Ramos (cell line): ENCODE measurements around the gene AHRR.

Source experiments
- in situ Hi-C: fragments of 300-500 bp; cut with MboI; formaldehyde crosslinking; loops from one replicate; pipeline ENCODE4 v1.14.3; 2022; ENCODE audit warnings: low sequenced_read_pairs; ENCODE audit not compliant: unreplicated experiment

AHRR gene

DNA sequence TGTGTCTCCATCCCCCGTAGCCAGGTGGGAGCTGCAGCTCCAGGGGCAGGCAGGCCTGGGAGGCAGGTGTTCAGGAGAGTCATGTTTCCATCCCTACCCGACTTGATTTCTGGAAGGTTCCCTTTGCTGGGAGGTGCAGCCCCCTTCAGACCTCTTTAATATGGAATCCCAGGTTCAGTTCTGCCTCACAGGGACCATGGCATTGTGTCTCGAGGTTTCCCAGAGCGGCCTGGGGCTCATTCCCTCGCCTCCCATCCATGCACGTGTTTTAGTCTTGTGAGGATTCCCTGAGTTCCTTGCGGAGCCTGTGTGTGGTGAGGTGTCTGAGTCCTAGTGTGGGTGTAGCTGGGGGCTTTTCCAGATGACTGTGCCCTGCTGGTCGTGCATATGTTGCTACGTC, 16.5 kb upstream of the AHRR start:
- in situ Hi-C loops = no loop called here

GRCh38 chr5:305459-305858, 16.1 kb upstream of the AHRR start:
- in situ Hi-C loops = no loop called here

DNA sequence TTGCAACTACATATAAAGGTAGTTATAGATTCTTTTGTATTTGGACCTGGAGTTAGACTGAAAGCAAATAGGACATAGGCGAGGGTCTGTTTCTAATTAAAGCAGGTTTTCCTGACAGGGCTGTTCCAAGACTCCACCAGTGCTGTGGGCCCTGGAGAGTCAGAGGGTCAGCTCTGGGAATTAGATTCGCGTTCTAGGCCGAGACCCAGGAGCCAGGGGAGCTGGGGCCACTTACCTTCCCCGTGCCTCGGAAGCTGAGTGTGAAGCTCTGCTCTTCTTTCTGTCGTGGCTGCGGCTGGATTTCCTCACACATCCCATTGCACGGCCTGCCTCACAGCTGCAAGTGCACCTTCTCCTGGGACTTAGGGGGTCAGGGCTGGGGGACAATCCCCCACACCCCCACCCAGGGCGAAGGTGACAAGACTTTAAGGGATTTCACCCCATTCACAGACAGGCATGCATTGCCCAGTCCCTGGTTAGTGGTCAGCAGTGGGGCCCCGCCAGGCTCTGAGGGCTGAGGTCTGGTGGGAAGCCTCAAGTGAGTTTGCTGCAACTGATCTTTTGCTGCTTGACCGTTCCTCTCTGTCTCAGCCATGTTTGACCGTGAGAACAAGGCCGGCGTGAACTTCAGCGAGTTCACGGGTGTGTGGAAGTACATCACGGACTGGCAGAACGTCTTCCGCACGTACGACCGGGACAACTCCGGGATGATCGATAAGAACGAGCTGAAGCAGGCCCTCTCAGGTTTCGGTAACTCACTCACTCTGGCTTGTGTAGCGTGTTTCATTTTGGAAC, 15.3 kb upstream of the AHRR start:
- in situ Hi-C loops = no loop called here

GRCh38 chr5:307306-307705, 14.2 kb upstream of the AHRR start:
- in situ Hi-C loops = no loop called here

GRCh38 chr5:307794-308579, 13.5 kb upstream of the AHRR start:
- in situ Hi-C loops = no loop called here

DNA sequence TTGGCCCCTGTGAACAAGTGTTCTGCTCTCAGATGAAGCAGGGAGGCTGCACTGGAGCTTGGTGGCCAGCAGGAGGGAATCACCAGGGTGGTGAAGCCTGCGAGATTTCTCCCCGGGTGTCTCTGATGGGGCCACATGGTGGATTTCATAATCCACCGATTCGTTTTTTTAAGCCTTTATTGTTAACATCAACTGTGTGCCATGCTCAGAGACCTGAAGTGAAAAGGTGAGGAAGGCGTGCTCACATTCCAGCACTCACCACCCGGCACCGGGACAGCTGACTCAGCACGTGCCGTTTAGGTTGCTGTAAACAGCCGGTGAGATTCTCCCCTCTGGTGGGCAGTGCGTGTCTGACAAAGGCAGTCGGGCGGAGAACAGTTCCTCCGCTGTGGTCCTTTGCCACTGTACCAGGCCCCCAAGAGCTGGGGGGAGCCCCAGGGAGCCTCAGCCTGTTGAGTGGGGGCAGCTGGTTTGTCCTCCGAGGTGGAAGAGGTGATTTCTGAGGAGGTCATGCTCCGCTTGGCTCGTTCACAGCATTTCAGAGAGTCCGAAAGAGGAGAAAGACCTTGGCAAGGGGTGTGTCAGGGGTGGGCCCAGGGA, 12.7 kb upstream of the AHRR start:
- in situ Hi-C loops = no loop called here

- in situ Hi-C loops = loop anchor here (5.0 kb wide), 1 partner anchor 82 kb away; no protein-coding TSS in a partner anchor
Measured at GRCh38 chr5:309831-310230, 11.7 kb upstream of the AHRR start.

DNA sequence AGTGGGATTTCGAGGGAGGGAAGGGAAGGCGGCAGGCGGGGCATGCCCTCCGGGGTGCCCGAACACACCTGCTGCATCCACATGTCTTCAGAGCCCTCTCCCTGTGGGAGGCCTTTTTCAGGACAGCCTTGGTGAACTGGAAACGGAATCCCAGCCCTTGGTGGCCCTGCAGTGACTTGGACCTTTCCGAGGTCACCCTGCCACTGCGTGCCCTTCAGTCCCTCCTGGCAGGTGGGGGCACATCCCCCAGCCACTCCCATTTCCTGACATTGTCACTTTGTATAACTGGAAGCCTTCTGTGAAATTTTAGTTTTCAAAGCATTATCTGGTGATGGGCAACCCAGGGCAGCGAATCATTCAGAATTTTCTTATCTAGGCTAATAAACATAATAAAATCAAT, 11.0 kb upstream of the AHRR start:
- in situ Hi-C loops = loop anchor here (5.0 kb wide), 1 partner anchor 82 kb away; no protein-coding TSS in a partner anchor

- in situ Hi-C loops = loop anchor here (5.0 kb wide), 1 partner anchor 81 kb away; no protein-coding TSS in a partner anchor
Measured at GRCh38 chr5:310941-311434, 10.5 kb upstream of the AHRR start.

DNA sequence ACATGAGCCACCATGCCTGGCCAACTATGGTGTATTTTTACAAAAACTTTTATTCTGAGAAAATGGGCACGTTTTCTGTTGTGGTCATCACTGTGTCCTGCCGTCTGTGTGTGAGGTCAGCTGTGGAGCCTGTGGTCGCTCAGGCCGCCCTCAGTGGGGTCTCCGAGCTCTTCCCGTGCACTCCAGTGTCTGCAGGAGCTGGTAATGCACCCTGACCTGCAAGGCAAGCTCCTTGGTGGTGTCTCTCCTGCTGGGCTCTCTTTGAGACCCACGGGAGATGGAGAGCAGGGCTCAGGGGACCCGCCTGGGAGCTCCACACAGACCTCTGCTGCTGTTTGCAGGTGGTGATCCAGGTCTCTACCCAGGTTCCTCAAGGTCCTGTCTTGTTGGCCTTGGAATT, 9.6 kb upstream of the AHRR start:
- in situ Hi-C loops = loop anchor here (5.0 kb wide), 1 partner anchor 80 kb away; no protein-coding TSS in a partner anchor

DNA sequence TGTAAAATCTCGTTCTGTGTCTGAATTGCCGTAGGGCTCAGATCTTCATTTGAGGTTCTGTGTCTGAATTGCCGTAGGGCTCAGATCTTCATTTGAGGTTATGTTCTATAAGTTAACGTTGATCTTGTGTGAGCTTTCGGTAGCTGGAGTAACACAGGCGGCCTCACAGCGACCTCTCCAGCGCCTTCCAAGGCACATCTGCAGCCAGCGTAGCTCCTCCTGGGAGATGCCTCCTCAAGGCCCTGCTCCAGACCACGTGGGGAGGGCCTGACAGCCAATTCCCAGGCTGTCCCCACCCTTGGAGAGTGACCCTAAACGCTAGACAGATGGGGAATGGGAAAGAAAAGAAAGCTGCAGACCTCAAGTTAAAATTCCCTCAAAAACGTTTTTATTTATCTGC, 8.7 kb upstream of the AHRR start:
- in situ Hi-C loops = loop anchor here (5.0 kb wide), 1 partner anchor 79 kb away; no protein-coding TSS in a partner anchor

DNA sequence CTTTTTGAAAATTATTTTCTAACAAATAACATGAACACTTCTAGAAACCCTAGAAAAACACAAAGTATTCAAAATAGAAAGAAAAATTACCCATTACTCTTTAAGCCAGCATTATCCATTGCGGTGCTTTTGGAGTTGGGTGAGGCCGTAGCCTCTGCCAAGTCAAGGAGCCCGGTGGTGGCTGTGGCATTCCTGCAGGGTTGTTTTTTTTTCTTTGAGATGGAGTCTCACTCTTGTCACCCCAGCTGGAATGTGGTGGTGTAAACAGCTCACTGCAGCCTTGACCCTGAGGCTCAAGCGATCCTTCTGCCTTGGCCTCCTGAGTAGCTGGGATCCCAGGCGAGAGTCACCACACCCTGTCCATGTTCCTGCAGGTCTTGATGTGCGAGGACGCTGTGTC, 8.2 kb upstream of the AHRR start:
- in situ Hi-C loops = loop anchor here (5.0 kb wide), 1 partner anchor 79 kb away; no protein-coding TSS in a partner anchor

GRCh38 chr5:313806-314376, 7.6 kb upstream of the AHRR start:
- in situ Hi-C loops = loop anchor here (5.0 kb wide), 1 partner anchor 78 kb away; no protein-coding TSS in a partner anchor

DNA sequence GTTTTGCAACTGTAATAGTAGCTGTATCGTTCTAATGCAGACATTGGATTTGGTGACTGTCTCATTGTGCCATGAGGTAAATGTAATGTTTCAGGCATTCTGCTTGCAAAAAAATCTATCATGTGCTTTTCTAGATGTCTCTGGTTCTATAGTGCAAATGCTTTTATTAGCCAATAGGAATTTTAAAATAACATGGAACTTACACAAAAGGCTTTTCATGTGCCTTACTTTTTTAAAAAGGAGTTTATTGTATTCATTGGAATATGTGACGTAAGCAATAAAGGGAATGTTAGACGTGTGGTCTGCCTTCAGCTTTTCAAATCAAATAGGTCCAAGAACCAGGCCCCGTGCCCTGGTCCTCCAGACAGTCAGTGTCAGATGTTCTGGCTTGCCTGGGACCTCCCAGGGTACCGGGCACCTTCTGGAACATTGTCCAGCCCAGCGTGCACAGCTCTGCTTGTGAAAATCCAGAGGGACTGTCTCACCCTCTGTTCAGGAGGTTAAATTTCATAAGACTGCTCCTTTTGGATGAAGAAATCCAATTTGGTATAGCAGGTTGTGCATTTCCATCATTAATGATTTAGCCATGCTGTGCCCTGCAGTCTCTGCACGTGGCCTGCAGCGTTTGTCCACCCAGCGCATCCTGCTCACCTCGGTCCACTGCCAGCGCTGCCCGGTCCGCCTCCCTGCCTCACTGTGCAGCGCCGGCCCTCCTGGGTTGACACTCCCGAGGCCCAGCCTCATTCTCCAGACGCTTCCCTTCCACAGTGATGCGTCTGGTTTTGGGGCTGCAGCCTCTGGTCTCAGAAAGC, 6.6 kb upstream of the AHRR start:
- in situ Hi-C loops = loop anchor here (5.0 kb wide), 2 partner anchors 77 to 117 kb away; no protein-coding TSS in a partner anchor

GRCh38 chr5:315488-316209, 5.9 kb upstream of the AHRR start:
- in situ Hi-C loops = loop anchor here (5.0 kb wide), 1 partner anchor 117 kb away; no protein-coding TSS in a partner anchor

DNA sequence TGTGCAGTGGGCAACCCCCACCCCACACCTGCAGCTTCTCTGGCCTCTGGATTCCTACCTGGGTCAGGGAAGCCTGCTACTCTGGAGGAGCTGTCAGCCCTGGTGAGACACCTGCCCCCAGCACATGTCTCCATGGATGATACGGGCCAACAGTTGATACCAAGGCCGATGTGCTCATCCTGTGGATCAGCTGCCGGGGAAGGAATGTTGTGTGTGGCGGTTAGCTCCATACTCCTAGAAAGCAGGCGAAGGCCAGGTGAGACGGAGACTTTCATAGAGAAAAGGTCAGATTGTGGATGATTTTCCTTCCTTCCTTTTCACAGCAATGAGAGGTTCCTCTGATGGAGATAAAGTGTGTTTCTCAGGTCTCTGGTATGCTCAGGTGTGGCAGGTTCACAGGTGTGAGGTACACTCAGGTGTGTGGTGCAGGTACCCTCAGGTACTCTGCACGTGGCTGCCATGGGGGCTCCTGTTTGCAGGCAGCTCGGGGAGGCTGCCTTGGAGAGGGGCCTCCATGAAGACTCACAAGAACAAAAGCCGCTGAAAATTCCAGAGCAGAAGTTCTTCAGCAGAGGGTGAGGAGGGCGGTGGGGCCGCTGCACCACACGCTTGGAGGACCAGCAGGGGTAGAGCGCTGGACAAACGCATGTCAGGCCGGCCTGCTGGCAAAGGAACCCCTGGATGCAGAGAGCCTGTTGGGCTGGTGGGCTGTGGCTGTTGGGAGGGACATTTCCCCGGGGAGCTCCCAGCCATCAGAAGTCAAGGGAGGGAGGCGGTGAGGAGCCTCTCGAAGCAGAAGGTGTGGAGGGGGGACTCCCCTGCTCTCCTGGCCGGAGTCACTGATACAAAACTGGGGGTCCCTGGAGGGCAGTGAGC, 5.1 kb upstream of the AHRR start:
- in situ Hi-C loops = loop anchor here (5.0 kb wide), 1 partner anchor 116 kb away; no protein-coding TSS in a partner anchor

GRCh38 chr5:317086-317811, 4.3 kb upstream of the AHRR start:
- in situ Hi-C loops = loop anchor here (5.0 kb wide), 1 partner anchor 115 kb away; no protein-coding TSS in a partner anchor
